ENCODE results near the gene HMCN1. TPM values are rescaled to one million over a fixed set of nuclear protein-coding genes. Genes with fewer than 3 reads are reported as not detected.

The HMCN1 gene
- total RNA-seq, 1 experiment from 2014 or later, result 0.31 TPM

DNA sequence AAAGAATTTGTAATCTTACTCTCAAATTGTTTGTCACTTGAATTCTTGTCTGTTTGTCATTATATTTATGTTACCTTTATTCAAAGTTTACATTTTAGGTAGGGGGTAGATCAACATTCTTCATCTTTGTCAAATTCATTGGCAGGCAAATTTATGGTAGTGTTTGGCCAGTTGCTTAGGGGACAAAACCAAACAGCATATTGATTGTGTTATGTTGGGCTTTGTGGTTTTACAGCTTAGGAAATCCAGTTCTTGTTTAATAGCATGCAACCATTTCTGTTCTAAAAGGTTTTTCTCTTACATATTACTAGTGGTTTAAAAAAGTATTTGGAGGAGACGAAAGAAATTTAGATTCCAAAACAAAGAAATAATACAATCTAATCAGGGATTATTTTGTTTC, 91.4 kb downstream of the HMCN1 start:
- H2AFZ ChIP-seq, result no peak overlapping the region
- no peak overlapping the region for H3K27ac ChIP-seq
- H3K9me2 ChIP-seq (ENCODE audit: insufficient read depth), result no peaks in the 10 kb centered on the region
- H3K27me3 ChIP-seq (ENCODE audit: insufficient read depth, low read depth), result no peaks in the 10 kb centered on the region
- no peaks in the 10 kb centered on the region for H3K36me3 ChIP-seq (ENCODE audit: low read depth)
- no peaks in the 10 kb centered on the region for H4K20me1 ChIP-seq (ENCODE audit: insufficient read depth)
- H3K4me2 ChIP-seq, result no peak overlapping the region
- peak in 1 of 2 experiments; percentile 54 for DNase-seq
- no TSS peak for BruUV-seq (replicated peaks)
- H3F3A ChIP-seq (ENCODE audit: insufficient read depth, low read depth), result no peaks in the 10 kb centered on the region
- TF ChIP-seq, protein P1, sequence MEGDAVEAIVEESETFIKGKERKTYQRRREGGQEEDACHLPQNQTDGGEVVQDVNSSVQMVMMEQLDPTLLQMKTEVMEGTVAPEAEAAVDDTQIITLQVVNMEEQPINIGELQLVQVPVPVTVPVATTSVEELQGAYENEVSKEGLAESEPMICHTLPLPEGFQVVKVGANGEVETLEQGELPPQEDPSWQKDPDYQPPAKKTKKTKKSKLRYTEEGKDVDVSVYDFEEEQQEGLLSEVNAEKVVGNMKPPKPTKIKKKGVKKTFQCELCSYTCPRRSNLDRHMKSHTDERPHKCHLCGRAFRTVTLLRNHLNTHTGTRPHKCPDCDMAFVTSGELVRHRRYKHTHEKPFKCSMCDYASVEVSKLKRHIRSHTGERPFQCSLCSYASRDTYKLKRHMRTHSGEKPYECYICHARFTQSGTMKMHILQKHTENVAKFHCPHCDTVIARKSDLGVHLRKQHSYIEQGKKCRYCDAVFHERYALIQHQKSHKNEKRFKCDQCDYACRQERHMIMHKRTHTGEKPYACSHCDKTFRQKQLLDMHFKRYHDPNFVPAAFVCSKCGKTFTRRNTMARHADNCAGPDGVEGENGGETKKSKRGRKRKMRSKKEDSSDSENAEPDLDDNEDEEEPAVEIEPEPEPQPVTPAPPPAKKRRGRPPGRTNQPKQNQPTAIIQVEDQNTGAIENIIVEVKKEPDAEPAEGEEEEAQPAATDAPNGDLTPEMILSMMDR (conservative IDR thresholded peaks at IDR 0.05), result no peak
- TF ChIP-seq EZH2 (IDR thresholded peaks at IDR 0.05; ENCODE audit: low read depth), result no peak
- peaks cover 3% of the 10 kb centered on the region for H3K9me3 ChIP-seq (ENCODE audit: insufficient read depth, low read depth)
- H3K79me2 ChIP-seq (ENCODE audit: low read depth), result no peaks in the 10 kb centered on the region
- ChIA-PET CTCF (no interaction called here), POLR2A (ENCODE audit: unreplicated experiment) (no interaction called here)
- intact Hi-C loops (cut with micrococcal nuclease; ENCODE audit: unreplicated experiment), result no loop called here
- H3K4me3 ChIP-seq, result no peak overlapping the region
- H3K4me1 ChIP-seq (replicated peaks; ENCODE audit: insufficient read depth), result 0 out of 2 replicates have a peak, but pooled peaks cover 5% of the 10 kb centered on the region

DNA sequence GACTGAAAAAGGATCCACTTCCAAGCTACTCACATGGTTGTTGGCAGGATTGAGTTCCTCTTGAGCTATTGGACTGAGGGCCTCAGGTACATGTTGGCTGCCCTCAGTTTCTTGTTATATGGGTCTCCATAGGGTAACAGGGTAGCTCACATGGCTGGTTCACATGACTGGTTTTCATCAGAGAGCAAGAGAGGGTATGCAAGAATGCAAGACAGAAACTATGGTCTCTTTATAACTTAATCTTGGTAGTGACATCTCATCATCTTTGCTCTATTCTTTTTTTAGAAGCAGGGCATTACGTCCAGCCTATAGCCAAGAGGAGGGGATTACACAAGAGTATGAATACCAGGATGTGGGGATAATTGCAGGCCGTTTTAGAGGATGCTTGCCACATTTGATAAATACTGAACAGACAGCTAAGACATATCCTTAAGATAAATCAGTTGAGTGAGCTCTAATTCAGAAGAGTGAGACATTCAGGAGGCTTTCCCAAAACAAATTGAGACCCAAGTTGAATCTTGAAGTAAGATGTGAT, 100.2 kb downstream of the HMCN1 start:
- intact Hi-C loops (cut with micrococcal nuclease; ENCODE audit: unreplicated experiment), result no loop called here
- H3K9me3 ChIP-seq (ENCODE audit: insufficient read depth, low read depth), result no peaks in the 10 kb centered on the region
- no peak for DNase-seq
- no peaks in the 10 kb centered on the region for H3K27me3 ChIP-seq (ENCODE audit: insufficient read depth, low read depth)
- no peaks in the 10 kb centered on the region for H3K36me3 ChIP-seq (ENCODE audit: low read depth)
- BruUV-seq (replicated peaks), result no TSS peak
- H3K9me2 ChIP-seq (ENCODE audit: insufficient read depth), result no peaks in the 10 kb centered on the region
- H3F3A ChIP-seq (ENCODE audit: insufficient read depth, low read depth), result no peaks in the 10 kb centered on the region
- no peak for TF ChIP-seq EZH2 (IDR thresholded peaks at IDR 0.05; ENCODE audit: low read depth)
- TF ChIP-seq, protein P1 (conservative IDR thresholded peaks at IDR 0.05), result no peak
- no peaks in the 10 kb centered on the region for H4K20me1 ChIP-seq (ENCODE audit: insufficient read depth)
- no peaks in the 10 kb centered on the region for H3K79me2 ChIP-seq (ENCODE audit: low read depth)
- no peak overlapping the region for H3K4me2 ChIP-seq
- no peaks in the 10 kb centered on the region for H3K4me1 ChIP-seq (replicated peaks; ENCODE audit: insufficient read depth)
- no peak overlapping the region for H2AFZ ChIP-seq
- H3K27ac ChIP-seq, result no peak overlapping the region
- POLR2A ChIA-PET (ENCODE audit: unreplicated experiment), result interaction anchor here (0.5 kb wide), 1 partner anchor 114 kb away, joined by 3 read pairs; no protein-coding TSS in a partner anchor
- CTCF ChIA-PET, result interaction anchor here (0.6 kb wide), 1 partner anchor 60 kb away, joined by 7 read pairs; no protein-coding TSS in a partner anchor
- H3K4me3 ChIP-seq, result no peak overlapping the region

DNA sequence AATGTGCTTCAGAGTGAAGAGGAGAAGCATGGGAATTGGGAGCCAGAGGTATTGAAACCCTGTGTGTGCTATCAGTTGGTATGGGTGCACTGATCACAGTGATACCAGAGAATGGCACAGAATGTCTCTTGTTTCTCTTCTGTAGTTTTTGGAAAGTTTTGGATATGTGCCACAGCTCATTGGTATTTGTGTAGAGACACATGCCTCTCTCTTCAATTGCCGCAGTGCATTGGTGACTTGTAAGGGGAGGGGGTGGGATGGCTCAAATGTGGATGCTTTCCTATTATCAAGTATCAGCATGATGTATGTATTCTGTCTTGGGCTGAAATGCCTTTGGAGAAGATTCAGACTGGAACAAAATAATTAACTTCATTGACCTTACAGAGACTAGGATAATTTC, 101.0 kb downstream of the HMCN1 start:
- DNase-seq, result no peak
- BruUV-seq (replicated peaks), result no TSS peak
- CTCF ChIA-PET, result interaction anchor here (0.6 kb wide), 1 partner anchor 60 kb away, joined by 7 read pairs; no protein-coding TSS in a partner anchor
- Histone ChIP-seq H3K4me3 (no peak overlapping the region), H3K79me2 (ENCODE audit: low read depth) (no peaks in the 10 kb centered on the region), H3K4me2 (no peak overlapping the region), H4K20me1 (ENCODE audit: insufficient read depth) (no peaks in the 10 kb centered on the region), H3K27me3 (ENCODE audit: insufficient read depth, low read depth) (no peaks in the 10 kb centered on the region), H3K4me1 (replicated peaks; ENCODE audit: insufficient read depth) (no peaks in the 10 kb centered on the region), H3K27ac (no peak overlapping the region), H3K9me2 (ENCODE audit: insufficient read depth) (no peaks in the 10 kb centered on the region), H3K9me3 (ENCODE audit: insufficient read depth, low read depth) (no peaks in the 10 kb centered on the region), H3K36me3 (ENCODE audit: low read depth) (no peaks in the 10 kb centered on the region), H2AFZ (no peak overlapping the region), H3F3A (ENCODE audit: insufficient read depth, low read depth) (no peaks in the 10 kb centered on the region)
- TF ChIP-seq, protein P1 (conservative IDR thresholded peaks at IDR 0.05), result no peak
- TF ChIP-seq EZH2 (IDR thresholded peaks at IDR 0.05; ENCODE audit: low read depth), result no peak
- intact Hi-C loops (cut with micrococcal nuclease; ENCODE audit: unreplicated experiment), result no loop called here
- POLR2A ChIA-PET (ENCODE audit: unreplicated experiment), result no interaction called here
